SU-DHL-6 (cell line): ENCODE results near the gene MMP14.

Experiments
- H2AFZ ChIP-seq: fragments of 200-600 bp; sonication (generic); 2 replicates; pipeline ENCODE4 v1.6.1; 2014; ENCODE audit warnings: low read depth, mild to moderate bottlenecking, moderate library complexity, mixed read lengths, antibody characterized with exemption, low read length; ENCODE audit not compliant: severe bottlenecking
- H3F3A ChIP-seq: fragments of 200-600 bp; shearing (Covaris generic); 2 replicates; pipeline ENCODE4 v1.6.0; 2016; ENCODE audit warnings: antibody characterized with exemption, mild to moderate bottlenecking; ENCODE audit not compliant: insufficient read depth
- H3K27ac ChIP-seq: fragments of 200-600 bp; sonication (generic); 2 replicates; pipeline ENCODE4 v1.5.1; 2016; ENCODE audit warnings: low read depth, mild to moderate bottlenecking, low read length, moderate library complexity, mixed read lengths
- H3K27me3 ChIP-seq: fragments of 200-600 bp; sonication (generic), shearing (Covaris generic); 2 replicates; pipeline ENCODE4 v1.6.0; 2014; ENCODE audit warnings: mild to moderate bottlenecking, low read length
- H3K36me3 ChIP-seq: fragments of 200-600 bp; sonication (generic); 2 replicates; pipeline ENCODE4 v1.6.1; 2014; ENCODE audit warnings: mild to moderate bottlenecking, low read length, mixed read lengths
- H3K4me2 ChIP-seq: fragments of 300-600, 200-600 bp; shearing (Covaris generic), sonication (generic); 2 replicates; pipeline ENCODE4 v1.6.0; 2014; ENCODE audit warnings: low read length, low read depth, mild to moderate bottlenecking; ENCODE audit not compliant: poor library complexity, severe bottlenecking
- H3K4me3 ChIP-seq: fragments of 200-600 bp; sonication (generic); 2 replicates; pipeline ENCODE4 v1.5.1; 2014; ENCODE audit warnings: antibody characterized with exemption, low read length, mild to moderate bottlenecking, mixed read lengths; ENCODE audit not compliant: insufficient read depth, poor library complexity, severe bottlenecking
- H3K79me2 ChIP-seq: fragments of 200-600 bp; sonication (generic); 2 replicates; pipeline ENCODE4 v1.6.1; 2014; ENCODE audit warnings: mild to moderate bottlenecking, low read length, moderate library complexity; ENCODE audit not compliant: insufficient read depth
- H3K9ac ChIP-seq: fragments of 200-600 bp; sonication (generic); 2 replicates; pipeline ENCODE4 v1.7.0; 2014; ENCODE audit warnings: mild to moderate bottlenecking, low read length
- H3K9me2 ChIP-seq: fragments of 200-600 bp; sonication (generic); replicated peaks from 2 replicates; pipeline ENCODE4 v1.6.1; 2014; ENCODE audit warnings: low read length; ENCODE audit not compliant: insufficient read depth
- H3K9me3 ChIP-seq: fragments of 200-600 bp; sonication (generic); 2 replicates; pipeline ENCODE4 v1.6.1; 2014; ENCODE audit warnings: low read length, mixed read lengths; ENCODE audit not compliant: insufficient read depth
- H4K20me1 ChIP-seq: fragments of 200-600 bp; sonication (generic); 2 replicates; pipeline ENCODE4 v1.6.1; 2014; ENCODE audit warnings: low read depth, mild to moderate bottlenecking, antibody characterized with exemption, low read length, moderate library complexity, mixed read lengths
- CTCF ChIP-seq: fragments of 200-600 bp; sonication (generic); IDR thresholded peaks from one replicate; pipeline ENCODE4 v1.5.1; 2017; ENCODE audit warnings: antibody characterized with exemption, mild to moderate bottlenecking, low read length, moderate library complexity; ENCODE audit not compliant: insufficient read depth, poor library complexity, severe bottlenecking
- EZH2phosphoT487 ChIP-seq: fragments of 200-600 bp; sonication (generic), shearing (Covaris generic); conservative IDR thresholded peaks from 2 replicates; pipeline ENCODE4 v1.6.1; 2018; ENCODE audit warnings: mild to moderate bottlenecking, antibody characterized with exemption, low read length, moderate library complexity, mixed read lengths

Gene MMP14

GRCh38 chr14:22845103-22845394, 8.7 kb downstream of the MMP14 start:
- no peaks in the 10 kb centered on the region for H3F3A ChIP-seq
- no peaks in the 10 kb centered on the region for H3K9me3 ChIP-seq
- H3K4me3 ChIP-seq, result no peak overlapping the region
- no peak overlapping the region for H3K27ac ChIP-seq
- H3K27me3 ChIP-seq, result no peaks in the 10 kb centered on the region
- no peaks in the 10 kb centered on the region for H3K9me2 ChIP-seq
- TF ChIP-seq CTCF, result no peak
- no peak for TF ChIP-seq EZH2phosphoT487
- H4K20me1 ChIP-seq, result no peaks in the 10 kb centered on the region
- no peak overlapping the region for H3K4me2 ChIP-seq
- no peaks in the 10 kb centered on the region for H3K79me2 ChIP-seq
- no peak overlapping the region for H3K9ac ChIP-seq
- no peaks in the 10 kb centered on the region for H3K36me3 ChIP-seq
- H2AFZ ChIP-seq, result no peak overlapping the region

- no peaks in the 10 kb centered on the region for H3K36me3 ChIP-seq
- no peaks in the 10 kb centered on the region for H3K9me2 ChIP-seq
- no peaks in the 10 kb centered on the region for H3K9me3 ChIP-seq
- H2AFZ ChIP-seq, result no peak overlapping the region
- no peaks in the 10 kb centered on the region for H3F3A ChIP-seq
- H3K27me3 ChIP-seq, result no peaks in the 10 kb centered on the region
- H3K27ac ChIP-seq, result no peak overlapping the region
- H4K20me1 ChIP-seq, result no peaks in the 10 kb centered on the region
- H3K4me2 ChIP-seq, result no peak overlapping the region
- no peaks in the 10 kb centered on the region for H3K79me2 ChIP-seq
- H3K9ac ChIP-seq, result no peak overlapping the region
- H3K4me3 ChIP-seq, result no peak overlapping the region
- TF ChIP-seq CTCF (no peak), EZH2phosphoT487 (no peak)
Measured at GRCh38 chr14:22845821-22846625, 9.6 kb downstream of the MMP14 start.

GRCh38 chr14:22846811-22847307, 10.5 kb downstream of the MMP14 start:
- Histone ChIP-seq H3K9me2 (no peaks in the 10 kb centered on the region), H3K9me3 (no peaks in the 10 kb centered on the region), H3K4me2 (no peak overlapping the region), H4K20me1 (no peaks in the 10 kb centered on the region), H3K36me3 (no peaks in the 10 kb centered on the region), H2AFZ (no peak overlapping the region), H3K27ac (no peak overlapping the region), H3K9ac (no peak overlapping the region), H3F3A (no peaks in the 10 kb centered on the region), H3K4me3 (no peak overlapping the region), H3K27me3 (no peaks in the 10 kb centered on the region), H3K79me2 (no peaks in the 10 kb centered on the region)
- TF ChIP-seq EZH2phosphoT487, result no peak
- no peak for TF ChIP-seq CTCF
